ENCODE measurements around the gene SFSWAP.
A peak's percentile ranks its signal among the peaks of the same experiment; 100 is the strongest.
"Not testable (repeated sequence)": the region's sequence is repeated elsewhere in the genome, so short reads cannot be mapped to it uniquely, and the experiment has no call there.

SFSWAP gene

GRCh38 chr12:131710464-131711457 lies at the start of gene SFSWAP:
Gene SFSWAP (plus strand): TSS chr12:131711090. CDS start chr12:131711230, 140 bp downstream.
- peak; percentile 80 to 97 (median 92) for DNase-seq

GRCh38 chr12:131661170-131661985 lies 49.5 kb upstream of the SFSWAP start:
- not testable (repeated sequence) for DNase-seq

- DNase-seq, result not testable (repeated sequence)
Observed at GRCh38 chr12:131661986-131662288, 49.0 kb upstream of the SFSWAP start.

GRCh38 chr12:131662346-131662745 lies 48.5 kb upstream of the SFSWAP start:
- not testable (repeated sequence) for DNase-seq

GRCh38 chr12:131665666-131666065 lies 45.2 kb upstream of the SFSWAP start:
- not testable (repeated sequence) for DNase-seq

- DNase-seq, result not testable (repeated sequence)
Observed at GRCh38 chr12:131666486-131666885, 44.4 kb upstream of the SFSWAP start.

GRCh38 chr12:131666978-131667601 lies 43.8 kb upstream of the SFSWAP start:
- DNase-seq, result not testable (repeated sequence)

GRCh38 chr12:131671276-131671675 lies 39.6 kb upstream of the SFSWAP start:
- DNase-seq, result no peak

- DNase-seq, result no peak
Observed at GRCh38 chr12:131671871-131672270, 39.0 kb upstream of the SFSWAP start.

GRCh38 chr12:131672311-131672940 lies 38.5 kb upstream of the SFSWAP start:
- DNase-seq, result no peak

GRCh38 chr12:131672941-131673887 lies 37.7 kb upstream of the SFSWAP start:
- no peak for DNase-seq

- DNase-seq, result no peak
Observed at GRCh38 chr12:131673888-131674257, 37.0 kb upstream of the SFSWAP start.

GRCh38 chr12:131674373-131674772 lies 36.5 kb upstream of the SFSWAP start:
- no peak for DNase-seq

GRCh38 chr12:131675126-131676080 lies 35.5 kb upstream of the SFSWAP start:
- no peak for DNase-seq

GRCh38 chr12:131676544-131676943 lies 34.3 kb upstream of the SFSWAP start:
- DNase-seq, result no peak

GRCh38 chr12:131677067-131677466 lies 33.8 kb upstream of the SFSWAP start:
- not testable (repeated sequence) for DNase-seq

- no peak for DNase-seq
Observed at GRCh38 chr12:131677699-131678098, 33.2 kb upstream of the SFSWAP start.

- DNase-seq, result not testable (repeated sequence)
Observed at GRCh38 chr12:131678389-131679181, 32.3 kb upstream of the SFSWAP start.

GRCh38 chr12:131679186-131679585 lies 31.7 kb upstream of the SFSWAP start:
- not testable (repeated sequence) for DNase-seq

Measured in NCI-H1417 (cell line).